Natural killer cell (primary cell): Measurements from ENCODE around the gene COL5A1. TPM values are rescaled to one million over a fixed set of nuclear protein-coding genes. Genes with fewer than 3 reads are reported as not detected.

Experiments
- ATAC-seq, 3 donors: fragments of 150-1000 bp in 2 of 3; fragments of 200-7000 bp in 1 of 3; cut with Tn5 transposase; 1 replicate in 1 of 3; 2 replicates in 2 of 3; pipeline ENCODE4 v1.10.0; 2021; ENCODE audit warnings: mild to moderate bottlenecking in 2 of 3, moderate library complexity in 2 of 3
- DNase-seq, 2 donors: peaks; one replicate each; pipeline versions ENCODE4 v3.0.0 to v3.0.0-alpha.2; 2013 to 2021; ENCODE audit warnings: mixed read lengths in 1 of 2
- H3K27ac ChIP-seq: one replicate; pipeline ENCODE4 v1.5.1; 2013; ENCODE audit warnings: mild to moderate bottlenecking, low read length
- H3K27me3 ChIP-seq: one replicate; pipeline ENCODE4 v1.6.1; 2013; ENCODE audit warnings: low read length; ENCODE audit not compliant: control insufficient read depth, insufficient read depth
- H3K36me3 ChIP-seq: one replicate; pipeline ENCODE4 v1.6.1; 2013; ENCODE audit warnings: low read length; ENCODE audit not compliant: control insufficient read depth, insufficient read depth
- H3K4me1 ChIP-seq: one replicate; pipeline ENCODE4 v1.6.1; 2013; ENCODE audit warnings: low read length; ENCODE audit not compliant: control insufficient read depth, insufficient read depth
- H3K4me3 ChIP-seq: one replicate; pipeline ENCODE4 v1.5.1; 2013; ENCODE audit warnings: low read length
- H3K9me3 ChIP-seq: one replicate; pipeline ENCODE4 v1.6.1; 2013; ENCODE audit warnings: low read length; ENCODE audit not compliant: control insufficient read depth, insufficient read depth
- H3K27ac Mint-ChIP-seq, 2 donors: one replicate each; pipeline ENCODE4 v1.8.0; 2022; ENCODE audit warnings: mild to moderate bottlenecking in 2 of 2, mixed read lengths in 2 of 2, moderate library complexity in 1 of 2
- H3K27me3 Mint-ChIP-seq, 2 donors: one replicate each; pipeline ENCODE4 v1.8.0; 2022; ENCODE audit warnings: low read depth in 2 of 2, mixed read lengths in 2 of 2
- H3K36me3 Mint-ChIP-seq: one replicate; pipeline ENCODE4 v1.8.0; 2022; ENCODE audit warnings: mixed read lengths
- H3K4me1 Mint-ChIP-seq, 2 donors: one replicate each; pipeline ENCODE4 v1.8.0; 2022; ENCODE audit warnings: mixed read lengths in 2 of 2
- H3K4me3 Mint-ChIP-seq: one replicate; pipeline ENCODE4 v1.8.0; 2022; ENCODE audit warnings: mild to moderate bottlenecking, moderate library complexity, mixed read lengths
- H3K9me3 Mint-ChIP-seq, 2 donors: one replicate each; pipeline ENCODE4 v1.8.0; 2022; ENCODE audit warnings: mixed read lengths in 2 of 2
- WGBS: methylation state at CpG from one replicate; pipeline ENCODE4 v1.1.7; 2013; ENCODE audit warnings: missing lambda C conversion rate; ENCODE audit not compliant: insufficient coverage; 5-methylcytosine and 5-hydroxymethylcytosine counted together
- intact Hi-C: fragments of 100-400 bp; cut with micrococcal nuclease; formaldehyde crosslinking; loops from one replicate; pipeline ENCODE4 v1.14.2; 2022
- total RNA-seq, 4 donors: library from RNA; stranded (reverse); fragments of 120-200 nt in 1 of 4; gene quantifications; one replicate each; pipeline versions ENCODE4 v1.2.3 to v1.2.4, GENCODE V29; 2013 to 2022
- TF ChIP-seq, protein P1 (sequence below): fragments of 200-600 bp; IDR thresholded peaks from one replicate; pipeline ENCODE4 v1.8.0; 2022; ENCODE audit warnings: antibody characterized with exemption

Gene COL5A1
- total RNA-seq, 3 donors from 2014 or later (not counting 1 experiment from before 2014, with no cell fraction given), result 0.11 to 0.28 (median 0.23) TPM

DNA sequence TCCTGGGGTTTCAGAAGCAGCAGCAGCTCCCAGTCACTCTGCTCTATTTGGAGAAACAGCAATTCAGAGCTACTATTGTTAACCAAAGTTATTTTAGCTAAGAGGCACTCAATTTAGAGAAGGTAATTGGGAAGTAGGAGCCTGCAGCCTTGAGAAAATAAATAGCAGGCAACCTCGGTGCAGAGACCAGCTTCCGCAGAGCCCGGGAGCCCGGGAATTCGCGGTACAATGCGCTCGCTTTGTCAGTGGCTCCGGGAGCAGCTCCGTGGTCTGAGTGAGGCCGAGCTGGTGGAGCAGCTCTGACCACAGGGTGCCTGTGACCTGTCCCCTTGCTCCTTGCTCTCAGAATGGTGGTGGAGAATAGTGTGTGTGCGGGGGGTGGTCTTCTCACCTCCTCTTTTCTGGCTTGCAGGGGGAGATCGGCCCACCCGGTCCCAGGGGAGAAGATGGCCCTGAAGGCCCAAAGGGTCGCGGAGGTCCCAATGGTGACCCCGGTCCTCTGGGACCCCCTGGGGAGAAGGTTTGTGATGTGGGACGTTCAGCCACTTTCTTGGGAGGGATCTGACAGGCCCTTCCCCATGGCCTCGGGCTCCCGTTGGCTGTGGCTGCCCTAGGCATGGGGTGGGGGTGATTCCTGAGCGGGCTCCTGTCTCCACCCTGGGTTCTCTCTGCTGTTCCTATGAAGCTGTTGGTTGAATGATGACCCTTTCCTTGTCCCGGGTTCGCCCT, 143.1 kb downstream of the COL5A1 start:
- Mint-ChIP-seq H3K4me1 (no peaks in the 10 kb centered on the region), H3K27me3 (no peaks in the 10 kb centered on the region), H3K9me3 (no peaks in the 10 kb centered on the region), H3K4me3 (no peak overlapping the region), H3K36me3 (no peaks in the 10 kb centered on the region), H3K27ac (no peak overlapping the region)
- Histone ChIP-seq H3K9me3 (no peaks in the 10 kb centered on the region), H3K4me1 (no peaks in the 10 kb centered on the region), H3K27ac (no peak overlapping the region), H3K4me3 (no peak overlapping the region), H3K36me3 (no peaks in the 10 kb centered on the region), H3K27me3 (no peaks in the 10 kb centered on the region)
- DNase-seq (no peak), ATAC-seq (no peak)
- TF ChIP-seq, protein P1, sequence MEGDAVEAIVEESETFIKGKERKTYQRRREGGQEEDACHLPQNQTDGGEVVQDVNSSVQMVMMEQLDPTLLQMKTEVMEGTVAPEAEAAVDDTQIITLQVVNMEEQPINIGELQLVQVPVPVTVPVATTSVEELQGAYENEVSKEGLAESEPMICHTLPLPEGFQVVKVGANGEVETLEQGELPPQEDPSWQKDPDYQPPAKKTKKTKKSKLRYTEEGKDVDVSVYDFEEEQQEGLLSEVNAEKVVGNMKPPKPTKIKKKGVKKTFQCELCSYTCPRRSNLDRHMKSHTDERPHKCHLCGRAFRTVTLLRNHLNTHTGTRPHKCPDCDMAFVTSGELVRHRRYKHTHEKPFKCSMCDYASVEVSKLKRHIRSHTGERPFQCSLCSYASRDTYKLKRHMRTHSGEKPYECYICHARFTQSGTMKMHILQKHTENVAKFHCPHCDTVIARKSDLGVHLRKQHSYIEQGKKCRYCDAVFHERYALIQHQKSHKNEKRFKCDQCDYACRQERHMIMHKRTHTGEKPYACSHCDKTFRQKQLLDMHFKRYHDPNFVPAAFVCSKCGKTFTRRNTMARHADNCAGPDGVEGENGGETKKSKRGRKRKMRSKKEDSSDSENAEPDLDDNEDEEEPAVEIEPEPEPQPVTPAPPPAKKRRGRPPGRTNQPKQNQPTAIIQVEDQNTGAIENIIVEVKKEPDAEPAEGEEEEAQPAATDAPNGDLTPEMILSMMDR, result no peak
- intact Hi-C loops, result no loop called here
- WGBS, result 66% methylated on average over 23 of the region's 23 CpGs

DNA sequence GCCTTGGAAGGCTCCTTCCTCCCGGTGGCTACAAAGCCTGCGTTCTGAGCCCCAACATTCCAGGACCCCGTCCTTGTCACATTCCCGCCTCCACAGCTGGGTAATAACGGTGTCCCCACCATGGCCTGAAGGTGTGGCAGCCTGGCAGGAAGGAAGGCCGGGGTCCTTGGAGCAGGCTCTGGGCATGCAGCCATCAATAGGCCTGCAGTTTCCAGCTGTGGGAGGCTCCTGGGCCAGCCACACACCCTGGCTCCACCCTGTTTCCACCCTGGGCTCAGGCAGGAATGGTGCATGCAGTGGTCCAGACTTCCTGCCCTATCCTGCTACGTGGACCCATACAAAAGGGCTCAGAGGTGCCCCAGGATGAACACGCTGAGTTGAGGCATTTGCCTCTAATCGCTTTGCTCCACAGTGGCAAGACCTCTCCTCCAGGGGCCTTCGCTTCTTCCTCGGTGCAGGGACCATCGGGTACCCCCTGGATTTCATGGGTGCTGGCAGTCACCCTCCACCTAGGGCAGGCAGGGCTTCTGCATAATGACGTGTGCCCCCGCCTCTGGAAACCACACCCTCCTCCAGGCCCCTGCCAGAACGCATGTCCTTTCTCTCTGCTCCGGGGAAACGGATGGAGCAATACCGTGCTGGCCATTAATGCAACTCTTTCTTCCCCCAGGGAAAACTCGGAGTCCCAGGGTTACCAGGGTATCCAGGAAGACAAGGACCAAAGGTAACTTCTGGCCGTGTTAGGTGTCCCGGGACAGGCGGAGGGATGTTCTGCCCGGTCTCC, 143.9 kb downstream of the COL5A1 start:
- Histone ChIP-seq H3K9me3 (no peaks in the 10 kb centered on the region), H3K4me3 (no peak overlapping the region), H3K4me1 (no peaks in the 10 kb centered on the region), H3K27me3 (no peaks in the 10 kb centered on the region), H3K36me3 (no peaks in the 10 kb centered on the region), H3K27ac (no peak overlapping the region)
- TF ChIP-seq, protein P1, result no peak
- no peak overlapping the region for H3K4me3 Mint-ChIP-seq
- H3K27me3 Mint-ChIP-seq, result no peaks in the 10 kb centered on the region
- no peaks in the 10 kb centered on the region for H3K4me1 Mint-ChIP-seq
- ATAC-seq (no peak), DNase-seq (no peak)
- H3K36me3 Mint-ChIP-seq, result no peaks in the 10 kb centered on the region
- H3K27ac Mint-ChIP-seq, result no peak overlapping the region
- peaks cover 0 to 1% of the 10 kb centered on the region in 2 donors for H3K9me3 Mint-ChIP-seq
- intact Hi-C loops, result no loop called here
- WGBS, result 90% methylated on average over 23 of the region's 23 CpGs

DNA sequence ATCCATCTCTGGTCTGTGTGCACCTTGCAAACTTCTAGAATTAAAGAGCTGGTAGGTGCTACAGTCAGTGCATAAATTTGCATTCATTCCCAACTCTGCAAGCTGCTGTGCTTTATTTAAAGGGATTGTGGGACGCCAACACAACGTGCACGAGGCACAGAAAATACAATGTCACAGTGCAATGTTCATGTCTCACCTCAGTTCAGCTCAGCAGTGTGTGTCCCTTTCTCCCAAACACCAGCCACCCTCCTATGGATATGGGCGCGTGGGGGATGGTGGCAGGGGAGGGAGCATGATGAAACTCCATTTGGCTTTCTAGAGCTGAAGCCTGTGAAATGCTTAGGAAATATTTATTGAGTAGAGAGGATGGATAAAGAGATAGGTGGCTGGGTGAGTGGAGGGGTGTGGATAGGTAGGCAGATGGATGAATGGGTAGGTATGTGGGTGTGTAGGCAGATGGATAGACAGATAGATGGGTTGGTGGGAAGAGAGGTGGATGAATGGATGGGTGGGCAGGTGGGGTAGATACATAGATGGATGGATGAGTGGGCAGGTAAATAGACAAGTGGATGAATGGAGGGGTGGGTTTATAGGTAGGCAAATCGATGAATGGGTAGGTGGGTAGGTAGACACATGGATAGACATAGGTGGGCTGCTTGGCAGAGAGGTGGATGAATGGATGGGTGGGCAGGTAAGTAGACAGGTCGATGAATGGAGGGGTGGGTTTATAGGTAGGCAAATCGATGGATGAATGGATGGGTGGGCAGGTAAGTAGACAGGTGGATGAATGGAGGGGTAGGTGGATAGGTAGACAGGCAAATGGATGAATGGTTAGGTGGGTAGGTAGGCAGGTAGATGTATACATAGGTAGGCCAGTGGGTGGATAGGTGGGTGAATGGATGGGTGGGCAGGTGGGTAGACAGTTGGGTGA, 146.3 kb downstream of the COL5A1 start:
- Histone ChIP-seq H3K4me3 (no peak overlapping the region), H3K9me3 (no peaks in the 10 kb centered on the region), H3K27me3 (no peaks in the 10 kb centered on the region), H3K36me3 (no peaks in the 10 kb centered on the region), H3K27ac (no peak overlapping the region), H3K4me1 (no peaks in the 10 kb centered on the region)
- TF ChIP-seq, protein P1, result no peak
- H3K27me3 Mint-ChIP-seq, result peaks cover 0 to 4% of the 10 kb centered on the region in 2 donors
- DNase-seq (no peak), ATAC-seq (no peak)
- peaks cover 0 to 2% of the 10 kb centered on the region in 2 donors for H3K9me3 Mint-ChIP-seq
- H3K27ac Mint-ChIP-seq, result no peak overlapping the region
- H3K4me3 Mint-ChIP-seq, result no peak overlapping the region
- H3K36me3 Mint-ChIP-seq, result no peaks in the 10 kb centered on the region
- no peaks in the 10 kb centered on the region for H3K4me1 Mint-ChIP-seq
- intact Hi-C loops, result no loop called here
- WGBS, result 83% methylated on average over 8 of the region's 8 CpGs
